ENCODE results near the gene PELI2.

GRCh38 chr14:56153267-56153666 is 35.1 kb downstream of the PELI2 start:
- no peak for TF ChIP-seq CTCF (tag by site-specific recombination; IDR thresholded peaks at IDR 0.05)
- no peak for TF ChIP-seq REST (tag by site-specific recombination; IDR thresholded peaks at IDR 0.05)
- TF ChIP-seq ZNF311 (tag by site-specific recombination; IDR thresholded peaks at IDR 0.05; ENCODE audit: borderline replicate concordance), result no peak
- no peak for TF ChIP-seq ZNF639 (tag by site-specific recombination; IDR thresholded peaks at IDR 0.05)
- TF ChIP-seq ZNF785 (tag by site-specific recombination; IDR thresholded peaks at IDR 0.05), result no peak
- no peak for TF ChIP-seq KLF7 (tag by site-specific recombination; IDR thresholded peaks at IDR 0.05; ENCODE audit: borderline replicate concordance)
- no peak for TF ChIP-seq ZNF768 (tag by site-specific recombination; IDR thresholded peaks at IDR 0.05)
- no peak for TF ChIP-seq ZBTB8A (tag by site-specific recombination; IDR thresholded peaks at IDR 0.05)
- no peak for TF ChIP-seq PBX3 (CRISPR knock-in tag; IDR thresholded peaks at IDR 0.05)
- TF ChIP-seq ZBTB7A (tag by site-specific recombination; IDR thresholded peaks at IDR 0.05; ENCODE audit: low read depth), result no peak
- TF ChIP-seq REPIN1 (tag by site-specific recombination; IDR thresholded peaks at IDR 0.05; ENCODE audit: low read depth), result no peak
